Stomach smooth muscle (tissue), 2 donors: Measurements from ENCODE around the gene FRRS1.
"Not testable (repeated sequence)": the region's sequence is repeated elsewhere in the genome, so short reads cannot be mapped to it uniquely, and the experiment has no call there.

Source experiments
- H3K27ac ChIP-seq: one replicate; pipeline ENCODE4 v1.7.0; 2013; ENCODE audit warnings: mild to moderate bottlenecking, low read length, inconsistent platforms
- H3K27me3 ChIP-seq, 2 donors: one replicate each; pipeline ENCODE4 v1.7.0; 2013; ENCODE audit warnings: low read length in 2 of 2; ENCODE audit not compliant: insufficient read depth in 2 of 2, control insufficient read depth in 1 of 2
- H3K36me3 ChIP-seq, 2 donors: one replicate each; pipeline ENCODE4 v1.7.0; 2013; ENCODE audit warnings: low read length in 2 of 2; ENCODE audit not compliant: control insufficient read depth in 2 of 2, insufficient read depth in 2 of 2
- H3K4me1 ChIP-seq: one replicate; pipeline ENCODE4 v1.7.0; 2013; ENCODE audit warnings: low read length; ENCODE audit not compliant: control insufficient read depth, insufficient read depth
- H3K4me3 ChIP-seq, 2 donors: one replicate each; pipeline ENCODE4 v1.7.0; 2013; ENCODE audit warnings: low read length in 2 of 2
- H3K9ac ChIP-seq, 2 donors: one replicate each; pipeline ENCODE4 v1.7.0; 2013; ENCODE audit warnings: low read length in 2 of 2, mild to moderate bottlenecking in 1 of 2
- H3K9me3 ChIP-seq, 2 donors: one replicate each; pipeline ENCODE4 v1.7.0; 2013; ENCODE audit warnings: low read length in 2 of 2; ENCODE audit not compliant: control insufficient read depth in 2 of 2
- donor health status: healthy.
- donor health status: Pancreatic carcinoma.

Gene FRRS1

DNA sequence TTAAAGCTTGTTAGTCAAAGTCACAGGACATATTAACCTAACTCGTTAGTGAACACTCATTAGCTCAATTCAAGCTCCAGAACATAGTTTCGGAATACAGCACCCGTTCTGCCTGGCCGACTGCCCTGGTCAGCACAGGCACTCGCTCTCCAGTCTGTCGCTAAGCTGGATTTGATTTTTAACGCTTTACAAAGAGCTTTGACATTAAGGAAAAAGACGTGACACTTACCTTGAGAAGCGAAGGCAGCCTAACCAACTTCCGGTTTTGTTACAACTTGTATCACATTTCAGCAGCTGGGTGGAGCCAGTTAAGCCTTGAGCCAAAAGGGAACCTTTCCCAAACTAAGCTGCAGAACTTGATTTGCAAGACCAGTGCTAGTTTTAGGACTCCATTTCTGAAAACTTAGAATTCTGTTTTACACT lies at the start of gene FRRS1:
Gene FRRS1 (minus strand): TSS at position 258 of the 423 bp plus-strand sequence. CDS start 17,867 bp downstream, outside the sequence.
- Histone ChIP-seq H3K9me3 (no peaks in the 10 kb centered on the region), H3K27me3 (no peaks in the 10 kb centered on the region), H3K4me3 (peak within 1 kb of the TSS; percentile 57 to 75), H3K9ac (peak within 1 kb of the TSS; percentile 58 to 62), H3K27ac (no peak within 1 kb of the TSS), H3K4me1 (no peaks in the 10 kb centered on the region), H3K36me3 (no peaks in the 10 kb centered on the region)

DNA sequence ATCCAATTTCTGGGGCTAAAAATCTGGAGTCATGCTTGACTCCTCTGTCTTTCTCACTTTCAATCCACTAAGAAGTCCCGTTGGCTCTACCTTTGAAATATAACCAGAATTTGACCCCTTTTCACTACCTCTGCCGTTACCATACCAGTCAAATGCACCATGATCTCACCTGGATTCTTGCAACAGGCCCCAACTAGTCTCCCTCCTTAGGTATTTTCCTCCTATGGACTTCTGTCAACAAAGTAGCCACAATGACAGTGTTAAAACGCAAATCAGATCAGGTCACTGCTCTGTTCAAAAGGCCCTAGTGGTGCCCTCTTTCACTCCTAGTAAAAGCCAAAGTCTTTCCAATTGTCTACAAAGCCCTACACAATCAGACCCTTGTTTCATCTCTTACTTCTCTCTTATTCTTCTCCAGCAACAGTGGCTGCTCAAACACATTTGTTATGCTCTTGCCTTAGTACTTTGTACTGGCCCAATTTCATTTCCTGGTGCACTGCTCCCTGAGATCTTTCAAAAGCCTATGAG lies 48.0 kb upstream of the FRRS1 start:
- Histone ChIP-seq H3K27ac (no peak overlapping the region), H3K9ac (no peak overlapping the region), H3K27me3 (no peaks in the 10 kb centered on the region), H3K36me3 (no peaks in the 10 kb centered on the region), H3K4me1 (peaks cover 2% of the 10 kb centered on the region), H3K9me3 (no peaks in the 10 kb centered on the region), H3K4me3 (no peak overlapping the region)

GRCh38 chr1:99811747-99812146 lies 45.3 kb upstream of the FRRS1 start:
- Histone ChIP-seq H3K27me3 (no peaks in the 10 kb centered on the region), H3K4me3 (no peak overlapping the region), H3K4me1 (peaks cover 7% of the 10 kb centered on the region), H3K36me3 (no peaks in the 10 kb centered on the region), H3K27ac (no peak overlapping the region), H3K9me3 (peaks cover 0 to 3% of the 10 kb centered on the region in 2 donors), H3K9ac (no peak overlapping the region)

DNA sequence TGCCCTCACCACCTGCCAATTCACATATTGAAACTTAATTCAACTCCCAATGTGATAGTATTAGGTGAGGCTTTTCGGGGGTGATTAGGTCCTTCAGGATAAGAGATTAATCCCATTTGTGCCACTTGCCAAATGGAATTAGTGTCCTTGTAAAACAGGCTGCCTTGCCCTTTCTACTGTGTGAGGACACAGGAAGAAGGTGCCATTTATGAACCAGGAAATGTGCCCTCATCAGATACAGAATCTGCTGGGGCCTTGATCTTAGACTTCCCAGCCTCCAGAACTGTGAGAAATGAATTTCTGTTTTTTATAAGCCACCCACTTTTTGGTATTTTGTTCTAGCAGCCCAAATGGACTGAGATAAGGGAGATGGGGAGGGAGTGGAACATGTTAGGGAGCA lies 44.6 kb upstream of the FRRS1 start:
- Histone ChIP-seq H3K4me3 (no peak overlapping the region), H3K9ac (no peak overlapping the region), H3K9me3 (peaks cover 0 to 3% of the 10 kb centered on the region in 2 donors), H3K27ac (no peak overlapping the region), H3K4me1 (peaks cover 7% of the 10 kb centered on the region), H3K36me3 (no peaks in the 10 kb centered on the region), H3K27me3 (no peaks in the 10 kb centered on the region)

- peaks cover 0 to 3% of the 10 kb centered on the region in 2 donors for H3K9me3 ChIP-seq
- peak overlapping the region; percentile 38 to 52 for H3K4me3 ChIP-seq
- no peaks in the 10 kb centered on the region for H3K36me3 ChIP-seq
- H3K27ac ChIP-seq, result peak overlapping the region; percentile 82
- peak overlapping the region; percentile 79 to 92 for H3K9ac ChIP-seq
- peaks cover 7% of the 10 kb centered on the region for H3K4me1 ChIP-seq
- H3K27me3 ChIP-seq, result no peaks in the 10 kb centered on the region
These were observed 42.1 kb upstream of the FRRS1 start for GRCh38 chr1:99808391-99809115.

DNA sequence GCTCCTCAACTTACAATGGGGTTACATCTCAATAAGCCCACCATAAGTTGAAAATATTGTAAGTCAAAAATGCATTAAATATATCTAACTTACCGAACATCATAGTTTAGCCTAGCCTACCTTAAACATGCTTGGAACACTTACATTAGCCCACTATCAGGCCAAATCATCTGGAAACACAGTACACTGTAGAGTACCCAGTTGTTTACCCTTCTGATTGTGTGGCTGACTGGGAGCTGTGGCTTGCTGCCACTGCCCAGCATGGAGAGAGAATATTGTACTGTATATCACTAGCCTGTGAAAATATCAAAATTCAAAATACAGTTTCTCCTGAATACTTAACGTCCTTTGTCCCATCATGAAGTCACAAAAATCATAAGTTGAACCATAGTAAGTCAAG lies 40.4 kb upstream of the FRRS1 start:
- Histone ChIP-seq H3K36me3 (no peaks in the 10 kb centered on the region), H3K4me1 (peaks cover 7% of the 10 kb centered on the region), H3K9ac (no peak overlapping the region), H3K27me3 (no peaks in the 10 kb centered on the region), H3K4me3 (no peak overlapping the region), H3K9me3 (peaks cover 0 to 3% of the 10 kb centered on the region in 2 donors), H3K27ac (no peak overlapping the region)

DNA sequence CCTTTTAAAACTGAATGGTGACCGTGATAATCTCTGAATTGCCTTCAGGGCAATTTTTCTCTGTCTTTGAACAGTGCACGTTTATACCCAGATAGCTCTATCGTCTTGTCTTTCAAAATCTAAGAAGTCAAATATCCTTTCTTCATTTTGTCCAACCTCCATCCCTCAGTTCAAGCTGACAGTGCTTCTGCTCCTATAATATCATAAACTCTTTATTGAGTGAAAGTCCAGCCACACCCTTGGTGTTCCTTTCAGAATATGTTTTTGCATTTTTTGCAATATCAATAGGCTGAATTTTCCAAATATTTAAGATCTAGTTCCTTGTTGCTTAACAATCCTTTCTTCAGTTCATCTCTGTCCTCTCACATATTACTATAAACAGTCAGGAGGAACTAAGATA lies 35.1 kb upstream of the FRRS1 start:
- no peaks in the 10 kb centered on the region for H3K4me1 ChIP-seq
- no peak overlapping the region for H3K9ac ChIP-seq
- no peaks in the 10 kb centered on the region for H3K9me3 ChIP-seq
- no peaks in the 10 kb centered on the region for H3K27me3 ChIP-seq
- H3K4me3 ChIP-seq, result no peak overlapping the region
- no peaks in the 10 kb centered on the region for H3K36me3 ChIP-seq
- H3K27ac ChIP-seq, result no peak overlapping the region

- H3K36me3 ChIP-seq, H3K9ac ChIP-seq, H3K4me1 ChIP-seq, H3K27ac ChIP-seq, H3K27me3 ChIP-seq, H3K9me3 ChIP-seq, H3K4me3 ChIP-seq: not testable (repeated sequence)
These were observed 27.4 kb upstream of the FRRS1 start for GRCh38 chr1:99793861-99794260.

GRCh38 chr1:99789715-99790114 lies 23.3 kb upstream of the FRRS1 start:
- Histone ChIP-seq H3K4me3 (no peak overlapping the region), H3K9me3 (no peaks in the 10 kb centered on the region), H3K27ac (no peak overlapping the region), H3K9ac (no peak overlapping the region), H3K27me3 (no peaks in the 10 kb centered on the region), H3K4me1 (no peaks in the 10 kb centered on the region), H3K36me3 (no peaks in the 10 kb centered on the region)

GRCh38 chr1:99788896-99789295 lies 22.5 kb upstream of the FRRS1 start:
- Histone ChIP-seq H3K9ac (no peak overlapping the region), H3K4me1 (no peaks in the 10 kb centered on the region), H3K36me3 (no peaks in the 10 kb centered on the region), H3K27ac (no peak overlapping the region), H3K9me3 (no peaks in the 10 kb centered on the region), H3K27me3 (no peaks in the 10 kb centered on the region), H3K4me3 (no peak overlapping the region)

DNA sequence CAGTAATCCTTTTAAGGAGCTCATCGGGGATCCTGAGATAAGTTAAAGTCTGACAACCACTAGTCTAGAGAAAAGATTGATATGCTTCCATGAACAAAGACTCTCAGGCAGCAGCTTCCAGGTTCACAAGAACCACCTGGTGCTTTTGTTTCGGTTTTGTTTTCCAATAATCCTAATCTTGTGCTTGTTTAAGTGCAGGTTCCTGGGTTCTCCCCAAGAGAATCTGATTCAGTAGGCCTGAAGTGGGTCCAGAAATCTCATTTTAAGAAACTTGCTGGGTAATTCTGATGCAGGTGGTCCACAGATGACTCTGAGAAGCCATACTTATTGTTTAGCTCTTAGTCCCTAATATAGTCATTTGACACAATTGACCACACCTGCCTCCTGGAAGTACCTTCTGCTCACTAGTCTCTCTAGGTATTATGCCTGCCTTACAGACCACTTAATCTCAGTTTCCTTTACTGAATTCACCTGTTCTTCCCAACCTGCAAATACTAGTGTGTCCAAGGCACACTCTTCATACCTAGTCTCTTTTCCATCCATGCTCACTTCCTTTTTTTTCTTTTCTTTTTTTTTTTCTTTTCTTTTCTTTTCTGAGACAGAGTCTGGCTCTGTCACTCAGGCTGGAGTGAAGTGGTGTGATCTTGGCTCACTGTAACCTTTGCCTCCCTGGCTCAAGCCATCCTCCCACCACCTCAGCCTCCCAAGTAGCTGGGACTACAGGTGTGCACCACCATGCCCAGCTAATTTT lies 20.5 kb upstream of the FRRS1 start:
- Histone ChIP-seq H3K36me3 (no peaks in the 10 kb centered on the region), H3K9me3 (no peaks in the 10 kb centered on the region), H3K9ac (no peak overlapping the region), H3K4me1 (no peaks in the 10 kb centered on the region), H3K4me3 (no peak overlapping the region), H3K27ac (no peak overlapping the region), H3K27me3 (no peaks in the 10 kb centered on the region)
